MM.1S (cell line): ENCODE measurements around the gene ZFYVE28.

Experiments used
- DNase-seq: peaks from one replicate; pipeline ENCODE4 v3.0.0-alpha.2; 2015
- H2AFZ ChIP-seq: fragments of 300-600 bp; sonication (generic); 2 replicates; pipeline ENCODE4 v1.6.0; 2016; ENCODE audit warnings: antibody characterized with exemption, low read length
- H3F3A ChIP-seq: fragments of 300-600 bp; sonication (generic); 2 replicates; pipeline ENCODE4 v1.6.1; 2016; ENCODE audit warnings: mild to moderate bottlenecking, antibody characterized with exemption, low read length, moderate library complexity, mixed read lengths; ENCODE audit not compliant: insufficient read depth
- H3K27ac ChIP-seq: fragments of 300-600 bp; sonication (generic); 2 replicates; pipeline ENCODE4 v1.5.1; 2016; ENCODE audit warnings: mild to moderate bottlenecking, low read length
- H3K27me3 ChIP-seq: fragments of 300-600 bp; sonication (generic); replicated peaks from 2 replicates; pipeline ENCODE4 v1.6.0; 2016; ENCODE audit warnings: low read length; ENCODE audit not compliant: insufficient read depth
- H3K36me3 ChIP-seq: fragments of 300-600 bp; sonication (generic); replicated peaks from 2 replicates; pipeline ENCODE4 v1.6.1; 2016; ENCODE audit warnings: mild to moderate bottlenecking, low read length, mixed read lengths; ENCODE audit not compliant: insufficient read depth
- H3K4me1 ChIP-seq: fragments of 300-600 bp; sonication (generic); 2 replicates; pipeline ENCODE4 v1.6.1; 2016; ENCODE audit warnings: low read length, mixed read lengths
- H3K4me2 ChIP-seq: fragments of 300-600 bp; sonication (generic); 2 replicates; pipeline ENCODE4 v1.6.0; 2016; ENCODE audit warnings: low read depth, low read length
- H3K4me3 ChIP-seq: fragments of 300-600 bp; sonication (generic); 2 replicates; pipeline ENCODE4 v1.5.1; 2016; ENCODE audit warnings: low read length, mixed read lengths
- H3K79me2 ChIP-seq: fragments of 300-600 bp; sonication (generic); 2 replicates; pipeline ENCODE4 v1.6.1; 2016; ENCODE audit warnings: mixed run types, low read length, mixed read lengths
- H3K9ac ChIP-seq: fragments of 300-600 bp; sonication (generic); 2 replicates; pipeline ENCODE4 v1.6.1; 2016; ENCODE audit warnings: low read length, mixed read lengths
- H3K9me2 ChIP-seq: fragments of 300-600 bp; sonication (generic); replicated peaks from 2 replicates; pipeline ENCODE4 v1.6.1; 2016; ENCODE audit warnings: mild to moderate bottlenecking, low read length, mixed read lengths; ENCODE audit not compliant: insufficient read depth
- H3K9me3 ChIP-seq: fragments of 300-600 bp; sonication (generic); replicated peaks from 2 replicates; pipeline ENCODE4 v1.6.1; 2016; ENCODE audit warnings: mild to moderate bottlenecking, low read length, mixed read lengths; ENCODE audit not compliant: insufficient read depth
- H4K20me1 ChIP-seq: fragments of 300-600 bp; sonication (generic); 2 replicates; pipeline ENCODE4 v1.6.1; 2016; ENCODE audit warnings: mild to moderate bottlenecking, low read length, moderate library complexity, mixed read lengths; ENCODE audit not compliant: insufficient read depth
- CTCF ChIP-seq: fragments of 300-600 bp; sonication (generic); IDR thresholded peaks from 2 replicates; pipeline ENCODE4 v1.5.1; 2016; ENCODE audit warnings: antibody characterized with exemption, low read length, mixed read lengths
- EZH2 ChIP-seq: fragments of 300-600 bp; sonication (generic); optimal IDR thresholded peaks from 2 replicates; pipeline ENCODE3; 2017; ENCODE audit warnings: low read depth, mild to moderate bottlenecking, antibody characterized with exemption, low read length, mixed read lengths
- EZH2phosphoT487 ChIP-seq: fragments of 300-600 bp; sonication (generic); IDR thresholded peaks from 2 replicates; pipeline ENCODE4 v1.6.1; 2018; ENCODE audit warnings: antibody characterized with exemption, low read length

The ZFYVE28 gene

GRCh38 chr4:2273657-2274319, 144.7 kb downstream of the ZFYVE28 start:
- Histone ChIP-seq H4K20me1 (no peaks in the 10 kb centered on the region), H3K9ac (no peak overlapping the region), H3F3A (no peaks in the 10 kb centered on the region), H3K4me2 (no peak overlapping the region), H2AFZ (no peak overlapping the region), H3K4me3 (no peak overlapping the region), H3K9me3 (no peaks in the 10 kb centered on the region), H3K79me2 (no peaks in the 10 kb centered on the region), H3K36me3 (no peaks in the 10 kb centered on the region), H3K4me1 (no peaks in the 10 kb centered on the region), H3K27me3 (no peaks in the 10 kb centered on the region), H3K9me2 (no peaks in the 10 kb centered on the region), H3K27ac (no peak overlapping the region)
- TF ChIP-seq EZH2phosphoT487 (no peak), CTCF (no peak), EZH2 (no peak)
- DNase-seq, result no peak

- Histone ChIP-seq H3F3A (no peaks in the 10 kb centered on the region), H3K9ac (no peak overlapping the region), H3K4me1 (no peaks in the 10 kb centered on the region), H3K9me2 (no peaks in the 10 kb centered on the region), H3K79me2 (no peaks in the 10 kb centered on the region), H3K27ac (no peak overlapping the region), H3K4me3 (no peak overlapping the region), H3K4me2 (no peak overlapping the region), H3K36me3 (no peaks in the 10 kb centered on the region), H2AFZ (no peak overlapping the region), H4K20me1 (no peaks in the 10 kb centered on the region), H3K9me3 (no peaks in the 10 kb centered on the region), H3K27me3 (no peaks in the 10 kb centered on the region)
- no peak for TF ChIP-seq CTCF
- no peak for TF ChIP-seq EZH2
- no peak for TF ChIP-seq EZH2phosphoT487
- DNase-seq, result no peak
Measured at GRCh38 chr4:2273221-2273620, 145.2 kb downstream of the ZFYVE28 start.

GRCh38 chr4:2272828-2273120, 145.7 kb downstream of the ZFYVE28 start:
- Histone ChIP-seq H2AFZ (no peak overlapping the region), H3K9me3 (no peaks in the 10 kb centered on the region), H3K4me2 (no peak overlapping the region), H3K27ac (no peak overlapping the region), H3K4me3 (no peak overlapping the region), H4K20me1 (no peaks in the 10 kb centered on the region), H3K9me2 (no peaks in the 10 kb centered on the region), H3K79me2 (no peaks in the 10 kb centered on the region), H3K4me1 (no peaks in the 10 kb centered on the region), H3K27me3 (no peaks in the 10 kb centered on the region), H3F3A (no peaks in the 10 kb centered on the region), H3K9ac (no peak overlapping the region), H3K36me3 (no peaks in the 10 kb centered on the region)
- TF ChIP-seq EZH2phosphoT487, result no peak
- no peak for TF ChIP-seq CTCF
- no peak for TF ChIP-seq EZH2
- DNase-seq, result no peak
